Liver (tissue), 3 donors: ENCODE results near the gene KCNQ1.

Experiments
- GABPA ChIP-seq, 2 donors: IDR thresholded peaks in 1 of 2; conservative IDR thresholded peaks in 1 of 2; 2 replicates each; pipeline ENCODE4 v1.6.1; 2016; ENCODE audit warnings: antibody characterized with exemption in 2 of 2, mild to moderate bottlenecking in 1 of 2, moderate library complexity in 1 of 2
- HNF4G ChIP-seq: IDR thresholded peaks from 2 replicates; pipeline ENCODE4 v1.6.1; 2016; ENCODE audit warnings: antibody characterized with exemption
- JUND ChIP-seq, 2 donors: IDR thresholded peaks; 2 replicates each; pipeline ENCODE4 v1.6.1; 2016; ENCODE audit warnings: antibody characterized with exemption in 2 of 2
- RAD21 ChIP-seq, 2 donors: IDR thresholded peaks; 2 replicates each; pipeline ENCODE4 v1.6.1; 2016; ENCODE audit warnings: antibody characterized with exemption in 2 of 2, mild to moderate bottlenecking in 2 of 2
- RXRA ChIP-seq, 2 donors: IDR thresholded peaks; 2 replicates each; pipeline ENCODE4 v1.6.1; 2017 to 2018; ENCODE audit warnings: antibody characterized with exemption in 2 of 2, mild to moderate bottlenecking in 1 of 2
- SP1 ChIP-seq: IDR thresholded peaks from 2 replicates; pipeline ENCODE4 v1.6.1; 2018; ENCODE audit warnings: antibody characterized with exemption, mild to moderate bottlenecking
- TAF1 ChIP-seq: conservative IDR thresholded peaks from 2 replicates; pipeline ENCODE4 v1.6.1; 2016; ENCODE audit warnings: antibody characterized with exemption, mild to moderate bottlenecking
- YY1 ChIP-seq: IDR thresholded peaks from 2 replicates; pipeline ENCODE4 v1.6.1; 2016; ENCODE audit warnings: antibody characterized with exemption, mild to moderate bottlenecking
- TF ChIP-seq, protein P1 (sequence below): fragments of 150-350 bp; IDR thresholded peaks from 2 replicates; pipeline ENCODE4 v1.5.1; 2017; ENCODE audit warnings: improper control_type of control experiment, low read depth, low read length; ENCODE audit not compliant: missing input control
- TF ChIP-seq, protein P2 (sequence below): IDR thresholded peaks from 2 replicates; pipeline ENCODE4 v1.6.1; 2016; ENCODE audit warnings: antibody characterized with exemption
- donor health status: healthy.
- donor health status: healthy.

DNA sequence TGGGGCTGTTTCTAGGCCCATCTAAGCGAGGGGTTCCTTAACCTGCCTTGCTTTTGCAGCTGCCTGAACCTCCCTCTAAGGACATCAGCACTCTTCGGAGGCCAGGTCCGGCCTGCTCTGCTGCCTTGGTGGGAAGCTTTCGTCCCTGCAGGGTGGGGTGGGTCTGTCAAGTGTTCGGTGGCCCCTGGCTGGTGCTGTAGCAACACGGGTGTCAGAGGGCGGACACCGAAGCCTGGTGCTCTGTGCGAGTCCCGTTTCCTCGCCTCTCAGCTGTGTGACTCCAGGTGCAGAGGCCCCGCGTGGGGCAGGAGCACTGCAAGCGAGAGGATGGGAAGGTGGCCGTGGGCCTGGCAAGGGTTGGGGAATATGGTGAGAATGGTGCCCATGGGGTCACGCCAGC, 376.2 kb downstream of the KCNQ1 start:
- TF ChIP-seq, protein P1, sequence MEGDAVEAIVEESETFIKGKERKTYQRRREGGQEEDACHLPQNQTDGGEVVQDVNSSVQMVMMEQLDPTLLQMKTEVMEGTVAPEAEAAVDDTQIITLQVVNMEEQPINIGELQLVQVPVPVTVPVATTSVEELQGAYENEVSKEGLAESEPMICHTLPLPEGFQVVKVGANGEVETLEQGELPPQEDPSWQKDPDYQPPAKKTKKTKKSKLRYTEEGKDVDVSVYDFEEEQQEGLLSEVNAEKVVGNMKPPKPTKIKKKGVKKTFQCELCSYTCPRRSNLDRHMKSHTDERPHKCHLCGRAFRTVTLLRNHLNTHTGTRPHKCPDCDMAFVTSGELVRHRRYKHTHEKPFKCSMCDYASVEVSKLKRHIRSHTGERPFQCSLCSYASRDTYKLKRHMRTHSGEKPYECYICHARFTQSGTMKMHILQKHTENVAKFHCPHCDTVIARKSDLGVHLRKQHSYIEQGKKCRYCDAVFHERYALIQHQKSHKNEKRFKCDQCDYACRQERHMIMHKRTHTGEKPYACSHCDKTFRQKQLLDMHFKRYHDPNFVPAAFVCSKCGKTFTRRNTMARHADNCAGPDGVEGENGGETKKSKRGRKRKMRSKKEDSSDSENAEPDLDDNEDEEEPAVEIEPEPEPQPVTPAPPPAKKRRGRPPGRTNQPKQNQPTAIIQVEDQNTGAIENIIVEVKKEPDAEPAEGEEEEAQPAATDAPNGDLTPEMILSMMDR: no peak
- no peak for TF ChIP-seq SP1
- TF ChIP-seq YY1: no peak
- TF ChIP-seq, protein P2, sequence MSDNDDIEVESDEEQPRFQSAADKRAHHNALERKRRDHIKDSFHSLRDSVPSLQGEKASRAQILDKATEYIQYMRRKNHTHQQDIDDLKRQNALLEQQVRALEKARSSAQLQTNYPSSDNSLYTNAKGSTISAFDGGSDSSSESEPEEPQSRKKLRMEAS: no peak
- no peak for TF ChIP-seq RAD21 (IDR thresholded peaks at IDR 0.05)
- no peak for TF ChIP-seq JUND (IDR thresholded peaks at IDR 0.05)
- TF ChIP-seq GABPA (IDR thresholded peaks at IDR 0.05 in 1 of 2, conservative IDR thresholded peaks at IDR 0.05 in 1 of 2): no peak
- TF ChIP-seq TAF1: no peak
- no peak for TF ChIP-seq RXRA (IDR thresholded peaks at IDR 0.05)
- TF ChIP-seq HNF4G: no peak
